ENCODE measurements around the gene ERBB2.

The ERBB2 gene

GRCh38 chr17:39655105-39655504, 44.8 kb upstream of the ERBB2 start:
- TF ChIP-seq, protein P1, sequence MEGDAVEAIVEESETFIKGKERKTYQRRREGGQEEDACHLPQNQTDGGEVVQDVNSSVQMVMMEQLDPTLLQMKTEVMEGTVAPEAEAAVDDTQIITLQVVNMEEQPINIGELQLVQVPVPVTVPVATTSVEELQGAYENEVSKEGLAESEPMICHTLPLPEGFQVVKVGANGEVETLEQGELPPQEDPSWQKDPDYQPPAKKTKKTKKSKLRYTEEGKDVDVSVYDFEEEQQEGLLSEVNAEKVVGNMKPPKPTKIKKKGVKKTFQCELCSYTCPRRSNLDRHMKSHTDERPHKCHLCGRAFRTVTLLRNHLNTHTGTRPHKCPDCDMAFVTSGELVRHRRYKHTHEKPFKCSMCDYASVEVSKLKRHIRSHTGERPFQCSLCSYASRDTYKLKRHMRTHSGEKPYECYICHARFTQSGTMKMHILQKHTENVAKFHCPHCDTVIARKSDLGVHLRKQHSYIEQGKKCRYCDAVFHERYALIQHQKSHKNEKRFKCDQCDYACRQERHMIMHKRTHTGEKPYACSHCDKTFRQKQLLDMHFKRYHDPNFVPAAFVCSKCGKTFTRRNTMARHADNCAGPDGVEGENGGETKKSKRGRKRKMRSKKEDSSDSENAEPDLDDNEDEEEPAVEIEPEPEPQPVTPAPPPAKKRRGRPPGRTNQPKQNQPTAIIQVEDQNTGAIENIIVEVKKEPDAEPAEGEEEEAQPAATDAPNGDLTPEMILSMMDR (IDR thresholded peaks at IDR 0.05; ENCODE audit: borderline replicate concordance, control extremely low read depth, extremely low read depth, insufficient read depth, missing control alignments): no peak
- in situ Hi-C loops (cut with MboI; ENCODE audit: low sequenced_read_pairs, unreplicated experiment): no loop called here
- no peak for DNase-seq (ENCODE audit: low spot score)

DNA sequence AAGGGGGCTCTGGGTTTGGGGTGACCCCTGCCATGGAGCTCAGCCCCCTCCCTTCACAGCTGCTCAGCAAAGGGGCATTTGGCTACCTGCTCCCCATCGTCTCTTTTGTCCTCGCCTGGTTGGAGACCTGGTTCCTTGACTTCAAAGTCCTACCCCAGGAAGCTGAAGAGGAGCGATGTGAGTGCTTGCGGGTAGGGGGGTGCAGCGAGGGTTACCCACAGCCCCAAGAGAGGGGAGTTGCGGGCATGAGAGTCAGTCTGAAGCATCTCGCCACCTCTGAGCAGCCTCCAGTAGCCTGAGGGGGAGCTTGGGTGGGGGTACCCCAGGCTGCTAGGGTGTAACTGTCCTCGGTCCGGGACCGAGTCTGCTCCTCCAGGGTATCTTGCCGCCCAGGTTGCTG, 41.5 kb upstream of the ERBB2 start:
- TF ChIP-seq, protein P1 (IDR thresholded peaks at IDR 0.05; ENCODE audit: borderline replicate concordance, control extremely low read depth, extremely low read depth, insufficient read depth, missing control alignments): no peak
- no peak for DNase-seq (ENCODE audit: low spot score)
- in situ Hi-C loops (cut with MboI; ENCODE audit: low sequenced_read_pairs, unreplicated experiment): no loop called here

DNA sequence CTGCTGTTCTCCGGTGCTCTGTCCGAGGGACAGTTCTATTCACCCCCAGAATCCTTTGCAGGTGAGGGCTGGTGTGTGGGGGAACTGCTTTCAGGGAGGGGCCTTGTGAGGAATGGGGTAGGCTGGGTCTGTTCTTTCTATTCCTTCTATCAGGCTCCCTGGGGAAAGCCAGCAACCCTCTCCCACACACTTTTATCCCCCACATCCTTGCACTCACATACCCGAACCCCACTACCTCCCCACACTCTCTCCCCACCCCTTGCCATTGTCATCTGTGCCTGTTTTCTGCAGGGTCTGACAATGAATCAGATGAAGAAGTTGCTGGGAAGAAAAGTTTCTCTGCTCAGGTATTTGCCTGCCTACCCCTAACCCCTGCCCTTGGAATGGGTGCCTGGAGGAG, 41.1 kb upstream of the ERBB2 start:
- TF ChIP-seq, protein P1 (IDR thresholded peaks at IDR 0.05; ENCODE audit: borderline replicate concordance, control extremely low read depth, extremely low read depth, insufficient read depth, missing control alignments): no peak
- no peak for DNase-seq (ENCODE audit: low spot score)
- in situ Hi-C loops (cut with MboI; ENCODE audit: low sequenced_read_pairs, unreplicated experiment): no loop called here

DNA sequence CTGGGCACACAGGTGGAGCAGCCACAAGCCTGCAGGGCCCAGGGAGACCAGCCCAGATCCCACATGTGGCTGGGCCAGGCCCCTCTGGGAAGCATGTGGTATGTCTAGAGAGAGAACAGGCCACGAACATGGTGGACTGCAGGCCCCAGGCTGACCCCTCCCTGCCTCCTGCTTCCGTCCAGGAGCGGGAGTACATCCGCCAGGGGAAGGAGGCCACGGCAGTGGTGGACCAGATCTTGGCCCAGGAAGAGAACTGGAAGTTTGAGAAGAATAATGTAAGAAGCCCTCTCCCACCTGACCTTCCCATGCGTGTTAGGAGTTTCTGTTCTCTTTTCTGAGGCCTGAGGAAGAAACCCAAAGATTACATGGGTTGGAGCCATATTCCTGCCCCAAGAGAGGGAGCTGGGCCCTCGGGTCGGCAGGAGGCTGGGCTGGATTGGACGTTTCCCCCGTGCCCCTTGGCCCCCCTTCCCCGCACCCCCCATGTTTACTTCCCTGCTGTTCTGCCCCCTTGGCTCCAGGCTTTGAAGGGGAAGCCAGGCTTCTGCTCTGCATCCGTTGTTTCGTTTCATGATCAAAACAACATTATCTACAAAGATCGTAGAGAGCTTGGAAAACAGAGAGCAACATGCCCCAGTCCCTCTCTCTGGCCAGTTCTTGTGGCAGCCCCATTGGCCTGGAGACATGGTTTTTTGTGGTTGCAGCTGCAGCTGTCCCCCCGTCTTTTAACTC, 40.4 kb upstream of the ERBB2 start:
- in situ Hi-C loops (cut with MboI; ENCODE audit: low sequenced_read_pairs, unreplicated experiment): no loop called here
- TF ChIP-seq, protein P1 (IDR thresholded peaks at IDR 0.05; ENCODE audit: borderline replicate concordance, control extremely low read depth, extremely low read depth, insufficient read depth, missing control alignments): no peak
- no peak for DNase-seq (ENCODE audit: low spot score)

DNA sequence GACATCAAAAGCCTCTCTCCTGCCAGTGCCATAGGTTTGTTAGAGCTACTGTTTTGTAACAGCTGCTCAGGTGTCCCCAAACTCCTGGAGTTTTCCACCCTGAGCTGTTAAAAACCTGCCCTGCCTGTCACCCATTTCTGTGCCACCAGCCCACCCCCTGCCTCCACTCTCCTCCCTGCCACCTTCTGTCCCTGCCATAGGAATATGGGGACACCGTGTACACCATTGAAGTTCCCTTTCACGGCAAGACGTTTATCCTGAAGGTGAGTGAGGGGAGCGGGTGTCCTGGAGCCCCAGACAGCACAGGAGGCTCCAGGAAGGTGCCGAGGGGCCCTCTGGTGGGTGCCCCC, 39.9 kb upstream of the ERBB2 start:
- no peak for DNase-seq (ENCODE audit: low spot score)
- in situ Hi-C loops (cut with MboI; ENCODE audit: low sequenced_read_pairs, unreplicated experiment): no loop called here
- TF ChIP-seq, protein P1 (IDR thresholded peaks at IDR 0.05; ENCODE audit: borderline replicate concordance, control extremely low read depth, extremely low read depth, insufficient read depth, missing control alignments): no peak

- TF ChIP-seq, protein P1 (IDR thresholded peaks at IDR 0.05; ENCODE audit: borderline replicate concordance, control extremely low read depth, extremely low read depth, insufficient read depth, missing control alignments): no peak
- DNase-seq (ENCODE audit: low spot score): no peak
- in situ Hi-C loops (cut with MboI; ENCODE audit: low sequenced_read_pairs, unreplicated experiment): no loop called here
Measured at GRCh38 chr17:39660397-39661385, 39.2 kb upstream of the ERBB2 start.
